NT2/D1 (cell line): ENCODE data around the gene PSMD1.

ENCODE experiments used
- SUZ12 ChIP-seq: IDR thresholded peaks from 2 replicates; pipeline ENCODE4 v1.6.1; 2011; ENCODE audit not compliant: insufficient read length, insufficient read depth; ENCODE audit errors: extremely low read depth
- YY1 ChIP-seq: IDR thresholded peaks from 2 replicates; pipeline ENCODE4 v1.6.1; 2011; ENCODE audit not compliant: insufficient read length, insufficient read depth
- ZNF274 ChIP-seq: IDR thresholded peaks from 2 replicates; pipeline ENCODE4 v1.6.1; 2011; ENCODE audit warnings: mild to moderate bottlenecking, low read depth, low read length

DNA sequence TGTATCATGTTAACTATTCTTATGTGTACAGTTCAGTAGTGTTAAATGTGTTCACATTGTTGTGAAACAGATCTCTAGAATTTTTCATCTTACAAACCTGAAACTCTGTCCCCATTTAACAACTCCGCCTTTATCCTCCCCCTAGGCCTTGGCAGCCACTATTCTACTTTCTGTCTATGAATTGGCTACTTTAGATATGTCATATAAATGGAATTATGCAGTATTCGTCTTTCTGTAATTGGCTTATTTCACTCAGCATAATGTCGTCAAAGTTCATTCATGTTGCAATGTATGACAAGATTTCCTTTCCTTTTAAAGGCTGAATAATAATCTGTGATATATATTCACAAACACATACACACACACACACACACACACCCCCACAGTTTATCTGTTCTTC is 154.1 kb downstream of the PSMD1 start:
- no peak for TF ChIP-seq YY1
- TF ChIP-seq ZNF274 = no peak
- no peak for TF ChIP-seq SUZ12
